ENCODE measurements around the gene DAGLA.

GRCh38 chr11:61637277-61637676 lies 42.9 kb upstream of the DAGLA start:
- TF ChIP-seq CTCF (IDR thresholded peaks at IDR 0.05) = no peak
- no peak for TF ChIP-seq POLR2A (IDR thresholded peaks at IDR 0.05)

Data from uterus (tissue), 2 donors.